ENCODE measurements around the gene SCUBE2. TPM values are rescaled to one million over a fixed set of nuclear protein-coding genes. Genes with fewer than 3 reads are reported as not detected.

Gene SCUBE2
- total RNA-seq (1 to 10 TPM; 1.2 to 2.2 (median 1.5) TPM), polyA plus RNA-seq (1 to 10 TPM; 1.4 to 4.3 (median 1.7) TPM)
- long read RNA-seq, donor 1: 0 reads
- long read RNA-seq, donor 2, full-length matches to known transcripts: 1 of 2 reads
- long read RNA-seq, donor 2, partial matches to known transcripts: 0 of 2 reads
- long read RNA-seq, donor 2, other reads (novel, unspliced or antisense): 1 of 2 reads

- H3K27ac ChIP-seq: no peak within 1 kb of the TSS
- peak in 3 of 4 donors; percentile 21 to 47 (median 45) for ATAC-seq
- no peak for TF ChIP-seq CTCF (IDR thresholded peaks at IDR 0.05)
- WGBS, 3 donors: 1 to 3% (median 2%) methylated on average over 32 to 113 of the region's 113 CpGs
- DNase-seq: no peak
- no peaks in the 10 kb centered on the region for H3K36me3 ChIP-seq (ENCODE audit: insufficient read depth in 1 of 2, low read depth in 1 of 2)
- intact Hi-C loops (cut with DNase I): loop anchor here in 1 of 2 donors (5.0 kb wide), 1 partner anchor 36 kb away; no protein-coding TSS in a partner anchor
- H3K4me1 ChIP-seq: no peaks in the 10 kb centered on the region
- H3K27me3 ChIP-seq (ENCODE audit: insufficient read depth in 3 of 3, low read length in 2 of 3): peaks cover 0 to 32% (median 4%) of the 10 kb centered on the region in 3 donors
- peak within 1 kb of the TSS; percentile 68 for H3K4me3 ChIP-seq
- no peaks in the 10 kb centered on the region for H3K9me3 ChIP-seq
Measured at GRCh38 chr11:9091044-9091922, at the start of gene SCUBE2. SCUBE2 (minus strand) TSS chr11:9091599; CDS start chr11:9091528, 71 bp downstream.

- no peak for ATAC-seq
- no peak for TF ChIP-seq CTCF (IDR thresholded peaks at IDR 0.05)
- H3K27ac ChIP-seq: no peak overlapping the region
- intact Hi-C loops (cut with DNase I): no loop called here
- H3K36me3 ChIP-seq (ENCODE audit: insufficient read depth in 1 of 2, low read depth in 1 of 2): peaks cover 11 to 81% of the 10 kb centered on the region in 2 donors
- WGBS, 3 donors: 88 to 95% (median 95%) methylated on average over 7 of the region's 7 CpGs
- H3K27me3 ChIP-seq (ENCODE audit: insufficient read depth in 3 of 3, low read length in 2 of 3): no peaks in the 10 kb centered on the region
- no peaks in the 10 kb centered on the region for H3K9me3 ChIP-seq
- no peak overlapping the region for H3K4me3 ChIP-seq
- DNase-seq: no peak
- H3K4me1 ChIP-seq: no peaks in the 10 kb centered on the region
Measured at GRCh38 chr11:9141186-9141585, 49.8 kb upstream of the SCUBE2 start.

- TF ChIP-seq CTCF (IDR thresholded peaks at IDR 0.05): no peak
- intact Hi-C loops (cut with DNase I): loop anchor here in 1 of 2 donors (10.0 kb wide), 1 partner anchor 225 kb away; the partner anchor contains the start of gene AKIP1
- no peak overlapping the region for H3K27ac ChIP-seq
- H3K9me3 ChIP-seq: no peaks in the 10 kb centered on the region
- DNase-seq (no peak), ATAC-seq (no peak)
- no peak overlapping the region for H3K4me3 ChIP-seq
- no peaks in the 10 kb centered on the region for H3K4me1 ChIP-seq
- WGBS, 3 donors: 67 to 76% (median 74%) methylated on average over 7 of the region's 7 CpGs
- H3K27me3 ChIP-seq (ENCODE audit: insufficient read depth in 3 of 3, low read length in 2 of 3): no peaks in the 10 kb centered on the region
- peaks cover 8 to 74% of the 10 kb centered on the region in 2 donors for H3K36me3 ChIP-seq (ENCODE audit: insufficient read depth in 1 of 2, low read depth in 1 of 2)
Measured at GRCh38 chr11:9139628-9140357, 48.4 kb upstream of the SCUBE2 start.

GRCh38 chr11:9138612-9139579, 47.5 kb upstream of the SCUBE2 start:
- Histone ChIP-seq H3K27ac (no peak overlapping the region), H3K9me3 (no peaks in the 10 kb centered on the region), H3K36me3 (ENCODE audit: insufficient read depth in 1 of 2, low read depth in 1 of 2) (peaks cover 4 to 65% of the 10 kb centered on the region in 2 donors), H3K4me1 (no peaks in the 10 kb centered on the region), H3K4me3 (no peak overlapping the region), H3K27me3 (ENCODE audit: insufficient read depth in 3 of 3, low read length in 2 of 3) (no peaks in the 10 kb centered on the region)
- intact Hi-C loops (cut with DNase I): loop anchor here in 1 of 2 donors (10.0 kb wide), 1 partner anchor 224 kb away; the partner anchor contains the start of gene AKIP1
- ATAC-seq (no peak), DNase-seq (no peak)
- 62 to 66% (median 66%) methylated on average over 18 of the region's 18 CpGs for WGBS, 3 donors
- no peak for TF ChIP-seq CTCF (IDR thresholded peaks at IDR 0.05)
